CD4-positive, alpha-beta T cell treated with Interleukin-12 subunit alpha and Interleukin-12 subunit beta, for 1 hour (primary cell): ENCODE measurements around the gene TRMU.
A peak's percentile ranks its signal among the peaks of the same experiment; 100 is the strongest.

Experiments
- DNase-seq: peaks from one replicate; pipeline ENCODE4 v3.0.0-alpha.2; 2020

The TRMU gene, protein sequence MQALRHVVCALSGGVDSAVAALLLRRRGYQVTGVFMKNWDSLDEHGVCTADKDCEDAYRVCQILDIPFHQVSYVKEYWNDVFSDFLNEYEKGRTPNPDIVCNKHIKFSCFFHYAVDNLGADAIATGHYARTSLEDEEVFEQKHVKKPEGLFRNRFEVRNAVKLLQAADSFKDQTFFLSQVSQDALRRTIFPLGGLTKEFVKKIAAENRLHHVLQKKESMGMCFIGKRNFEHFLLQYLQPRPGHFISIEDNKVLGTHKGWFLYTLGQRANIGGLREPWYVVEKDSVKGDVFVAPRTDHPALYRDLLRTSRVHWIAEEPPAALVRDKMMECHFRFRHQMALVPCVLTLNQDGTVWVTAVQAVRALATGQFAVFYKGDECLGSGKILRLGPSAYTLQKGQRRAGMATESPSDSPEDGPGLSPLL

DNA sequence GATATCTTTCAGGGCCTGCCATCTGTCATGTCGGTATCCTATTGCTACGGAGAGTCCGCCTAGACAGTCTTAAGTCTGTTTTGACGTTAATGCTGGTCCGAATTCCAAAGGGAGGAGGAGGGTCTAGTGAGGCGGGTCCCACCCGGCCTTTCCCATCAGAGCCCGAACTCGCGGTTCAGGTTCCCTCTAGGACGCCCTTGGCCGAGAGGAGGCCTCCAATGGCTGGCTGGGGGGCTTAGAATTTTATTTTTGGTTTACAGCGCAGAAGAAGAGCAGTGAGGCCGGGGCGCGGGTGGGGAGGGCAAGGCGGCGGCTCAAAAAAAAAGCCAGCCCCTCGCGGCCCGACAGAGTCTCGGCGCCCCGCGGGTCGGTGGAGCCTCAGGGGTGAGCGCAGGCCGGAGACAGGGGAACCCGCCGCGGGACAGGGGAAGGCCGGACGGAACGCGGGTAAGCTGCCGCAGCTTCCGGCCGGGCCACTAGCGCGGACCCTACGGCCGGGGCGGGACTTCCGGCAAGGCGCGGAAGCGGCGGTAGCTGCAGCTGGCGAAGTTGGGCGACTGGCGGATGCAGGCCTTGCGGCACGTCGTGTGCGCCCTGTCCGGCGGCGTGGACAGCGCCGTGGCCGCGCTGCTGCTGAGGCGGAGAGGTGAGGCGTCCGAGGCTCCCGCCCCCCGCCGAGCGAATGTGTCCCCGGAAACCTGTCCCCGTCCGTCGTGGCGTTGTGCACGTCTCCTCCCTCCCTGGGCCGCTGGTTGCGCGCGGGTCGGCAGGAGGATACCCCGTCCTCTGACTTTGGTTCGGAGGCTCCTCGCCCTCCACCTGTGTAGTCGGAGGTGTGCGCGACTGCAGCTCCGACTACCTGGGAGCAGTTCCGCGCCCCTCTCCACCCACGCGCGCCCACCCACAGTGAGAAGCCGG lies at the start of gene TRMU:
TSS of gene TRMU (plus strand) at position 514 of the 918 bp plus-strand sequence. CDS start at position 565, 51 bp downstream.
- DNase-seq = peak; percentile 78

DNA sequence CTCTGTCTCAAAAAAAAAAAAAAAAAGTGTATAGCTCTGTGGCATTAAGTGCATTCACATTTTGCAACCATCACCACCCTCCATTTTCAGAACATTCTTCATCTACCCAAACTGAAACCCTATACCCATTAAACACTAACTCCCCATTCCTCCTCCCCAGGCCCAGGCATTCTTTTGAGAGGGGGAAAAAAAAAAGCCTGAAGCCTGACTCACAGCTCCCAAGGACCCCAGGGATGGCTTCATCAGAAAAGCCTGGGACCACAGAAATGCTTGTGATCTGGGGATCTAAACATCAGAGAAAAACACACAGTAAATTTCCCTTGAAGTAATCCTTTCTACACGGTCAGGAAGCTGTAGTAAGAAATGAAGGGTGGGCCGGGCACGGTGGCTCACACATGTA lies 49.5 kb upstream of the TRMU start:
- DNase-seq = no peak

DNA sequence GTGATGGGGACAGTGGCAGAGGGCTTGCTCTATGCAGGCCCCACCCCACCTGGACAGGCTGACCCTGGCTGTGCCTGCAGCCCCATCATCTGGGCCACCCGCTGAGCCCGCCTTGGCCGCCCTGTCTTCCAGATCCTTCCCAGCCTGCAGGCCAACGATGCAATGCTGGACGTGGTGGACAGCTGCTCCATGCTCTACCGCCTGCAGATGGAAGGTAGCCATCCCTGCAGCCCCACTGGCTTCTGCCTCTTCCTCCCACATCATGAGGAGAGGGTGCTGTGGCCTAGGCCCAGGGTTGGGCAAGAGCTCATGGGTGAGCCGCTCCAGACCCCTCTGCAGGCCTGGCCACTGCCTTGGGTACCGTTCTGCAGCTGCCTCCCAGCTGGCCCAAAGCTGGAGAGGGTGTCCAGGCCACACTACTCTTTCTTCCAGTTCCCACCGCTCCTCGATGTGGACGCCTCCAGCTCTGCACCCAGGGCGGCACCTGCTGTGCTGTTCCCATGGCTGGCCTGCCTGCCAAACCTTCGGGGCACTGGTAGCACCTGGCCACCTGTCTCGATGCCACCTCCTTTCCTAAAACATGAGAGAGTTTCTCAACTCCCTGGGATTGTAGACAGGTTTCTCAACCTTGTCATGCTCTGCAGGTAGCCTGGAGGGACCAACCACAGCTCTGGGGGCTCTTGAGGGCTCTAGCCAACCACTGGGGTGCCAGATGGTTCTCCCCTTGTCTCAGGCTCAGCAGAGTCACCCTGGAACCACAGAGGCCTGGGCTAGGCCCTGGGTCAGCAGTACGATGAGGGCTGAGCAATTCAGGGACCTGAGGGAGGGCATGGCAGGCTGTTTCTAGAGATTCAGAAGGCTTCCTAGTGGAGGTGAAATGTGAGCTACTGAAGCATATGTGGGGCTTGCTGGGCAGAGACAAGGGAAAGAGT lies 48.3 kb upstream of the TRMU start:
- no peak for DNase-seq

DNA sequence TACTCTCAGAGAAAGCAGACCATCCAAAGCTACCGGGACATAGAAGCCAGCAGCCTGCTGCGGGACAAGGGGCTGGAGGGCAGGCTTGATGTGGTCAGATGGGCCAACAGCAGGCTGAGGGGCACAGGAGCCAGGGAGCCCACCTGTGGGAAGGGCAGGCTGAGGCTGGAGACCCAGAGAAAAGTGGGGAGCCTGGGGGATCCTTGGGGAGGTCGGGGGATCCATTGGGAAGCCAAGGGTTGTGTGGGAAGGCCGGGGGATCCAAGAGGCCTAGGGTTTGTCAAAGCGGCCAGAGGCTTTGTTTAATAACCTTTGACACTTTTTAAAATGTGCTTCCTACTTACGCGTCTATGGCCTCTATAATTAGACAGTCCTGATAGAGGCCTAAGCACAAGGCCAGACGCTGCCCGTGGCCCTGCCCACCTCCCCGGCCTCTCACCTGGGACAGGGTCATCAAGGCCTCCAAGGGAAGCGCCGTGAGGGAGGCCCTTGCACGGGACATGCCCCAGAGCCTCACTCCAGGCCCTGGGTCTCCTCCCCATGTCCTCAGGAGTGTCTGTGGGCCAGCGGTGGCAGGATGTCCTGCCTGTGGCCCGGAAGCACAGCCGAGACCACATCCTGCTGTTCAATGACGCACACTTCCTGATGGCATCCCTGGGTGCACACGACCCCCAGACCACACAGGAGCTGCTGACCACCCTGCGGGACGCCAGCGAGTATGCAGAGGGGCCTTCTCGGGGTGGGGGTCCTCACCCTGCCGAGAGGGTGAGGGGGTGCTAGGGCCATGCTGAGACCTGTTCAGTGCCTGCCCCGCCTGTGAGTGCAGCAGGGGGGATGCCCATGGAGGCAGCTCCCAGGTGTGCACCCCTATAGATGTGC lies 47.4 kb upstream of the TRMU start:
- peak; percentile 52 for DNase-seq

DNA sequence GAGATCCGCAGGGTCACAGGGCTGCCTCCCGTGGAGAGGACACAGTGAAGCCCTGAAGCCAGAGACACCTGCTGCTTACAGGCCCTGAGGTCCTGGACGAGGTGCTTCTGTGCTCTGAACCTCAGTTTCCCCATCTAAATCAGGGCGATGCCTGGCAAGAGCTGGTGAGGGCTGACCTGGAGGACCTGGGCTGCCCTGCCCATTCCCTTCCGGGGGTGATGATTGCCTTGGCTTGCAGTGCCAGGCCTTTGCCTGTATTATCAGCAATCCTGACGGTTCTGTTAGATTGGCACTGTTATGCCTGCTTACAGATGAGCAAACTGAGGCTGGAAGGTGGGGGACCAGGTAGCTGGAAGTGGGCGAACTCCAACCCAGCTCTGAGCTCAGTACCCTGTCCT lies 46.7 kb upstream of the TRMU start:
- no peak for DNase-seq

DNA sequence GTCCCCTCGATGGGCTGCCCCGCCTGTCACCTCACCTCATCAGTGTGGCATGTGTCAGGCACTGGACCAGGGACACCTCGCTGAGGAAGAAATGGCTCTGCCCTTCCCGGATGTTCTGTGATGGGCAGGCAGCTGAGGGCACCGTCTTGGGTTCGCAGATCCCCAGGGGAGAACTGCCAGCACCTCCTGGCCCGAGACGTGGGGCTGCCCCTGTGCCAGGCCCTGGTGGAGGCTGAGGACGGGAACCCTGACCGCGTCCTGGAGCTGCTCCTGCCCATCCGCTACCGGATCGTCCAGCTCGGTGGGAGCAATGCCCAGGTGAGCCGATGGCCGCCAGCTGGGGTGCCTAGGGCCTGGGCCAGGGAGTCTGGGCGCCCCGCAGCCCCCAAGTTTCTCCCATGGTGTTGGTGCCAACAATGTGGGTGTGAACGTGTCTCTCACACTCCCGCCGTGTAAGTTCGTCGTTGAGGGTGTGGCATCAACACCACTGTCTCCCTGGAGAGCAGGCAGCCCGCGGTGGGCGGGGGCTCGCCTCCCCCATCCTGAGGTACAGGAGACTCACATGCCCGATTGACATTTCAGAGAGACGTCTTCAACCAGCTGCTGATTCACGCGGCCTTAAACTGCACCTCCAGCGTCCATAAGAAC lies 46.1 kb upstream of the TRMU start:
- peak; percentile 62 for DNase-seq

DNA sequence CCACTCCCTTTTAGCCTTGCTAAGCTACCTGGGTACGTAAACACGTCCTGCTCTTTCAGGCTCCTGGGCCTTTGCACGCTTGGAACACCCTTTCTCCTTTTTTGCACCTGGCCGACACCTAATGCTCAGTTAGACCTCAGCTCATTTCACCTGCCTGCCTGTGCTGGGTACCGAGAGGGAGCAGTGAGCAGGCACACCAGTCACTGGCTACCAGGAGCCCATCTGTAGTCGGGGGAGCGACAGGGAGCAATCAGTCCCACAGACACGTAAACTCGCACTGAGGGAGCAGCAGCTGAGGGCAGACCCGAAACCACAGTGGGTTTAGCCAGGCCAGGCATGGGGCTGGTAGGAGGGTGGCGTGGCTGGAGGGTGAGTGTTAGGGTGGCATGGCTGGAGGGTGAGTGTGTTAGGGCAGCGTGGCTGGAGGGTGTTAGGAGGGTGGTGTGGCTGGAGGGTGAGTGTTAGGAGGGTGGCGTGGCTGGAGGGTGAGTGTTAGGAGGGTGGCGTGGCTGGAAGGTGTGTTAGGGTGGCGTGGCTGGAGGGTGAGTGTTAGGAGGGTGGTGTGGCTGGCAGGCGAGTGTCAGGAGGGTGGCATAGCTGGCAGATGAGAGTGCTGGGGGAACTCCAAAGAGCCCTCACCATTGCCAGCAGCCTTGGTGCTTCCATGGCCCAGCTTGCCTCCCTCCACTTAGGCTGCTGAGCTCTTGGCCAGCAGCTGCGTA lies 45.2 kb upstream of the TRMU start:
- peak; percentile 20 for DNase-seq

DNA sequence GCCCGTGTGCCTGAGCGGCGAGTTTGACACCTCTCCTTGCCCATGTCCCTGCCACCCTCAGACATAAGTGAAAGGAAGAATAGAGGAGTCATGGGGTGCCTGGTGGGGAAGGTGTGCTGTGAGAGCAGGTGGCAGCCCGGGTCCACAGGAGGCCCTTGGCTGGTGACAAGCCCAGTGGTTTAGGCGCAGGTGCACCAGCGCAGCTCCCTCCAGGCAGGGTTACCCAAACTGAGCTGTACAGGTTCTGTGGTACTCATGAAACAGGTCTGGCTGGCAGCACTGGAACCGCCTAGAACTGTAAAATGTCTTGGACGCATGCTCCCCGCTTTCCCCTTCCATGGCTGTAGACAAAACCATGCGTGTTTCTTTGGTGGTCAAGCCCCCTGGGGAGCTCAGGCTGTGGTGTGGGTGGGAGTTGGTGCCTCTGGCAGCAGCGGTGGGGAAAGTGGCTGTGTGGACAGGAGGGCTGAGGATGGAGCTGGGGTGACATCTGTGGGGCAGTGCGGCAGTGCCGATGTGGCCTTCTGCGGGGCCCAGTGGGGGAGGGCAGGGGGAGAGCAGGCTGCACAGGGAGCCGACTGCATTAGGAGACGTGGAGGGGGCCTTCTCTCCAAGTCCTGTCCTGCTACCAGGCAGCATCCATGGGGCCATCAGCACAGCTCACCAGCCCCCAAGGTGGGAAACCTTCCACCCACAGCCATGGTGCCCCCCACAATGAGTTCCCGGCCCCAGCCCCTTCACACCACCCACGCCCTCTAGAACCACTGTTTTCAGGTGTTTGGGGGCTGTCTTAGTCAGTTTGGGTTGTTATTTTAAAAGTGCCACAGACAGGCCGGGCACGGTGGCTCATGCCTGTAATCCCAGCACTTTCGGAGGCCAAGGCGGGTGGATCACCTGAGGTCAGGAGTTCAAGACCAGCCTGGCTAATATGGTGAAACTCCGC lies 44.4 kb upstream of the TRMU start:
- DNase-seq = no peak

DNA sequence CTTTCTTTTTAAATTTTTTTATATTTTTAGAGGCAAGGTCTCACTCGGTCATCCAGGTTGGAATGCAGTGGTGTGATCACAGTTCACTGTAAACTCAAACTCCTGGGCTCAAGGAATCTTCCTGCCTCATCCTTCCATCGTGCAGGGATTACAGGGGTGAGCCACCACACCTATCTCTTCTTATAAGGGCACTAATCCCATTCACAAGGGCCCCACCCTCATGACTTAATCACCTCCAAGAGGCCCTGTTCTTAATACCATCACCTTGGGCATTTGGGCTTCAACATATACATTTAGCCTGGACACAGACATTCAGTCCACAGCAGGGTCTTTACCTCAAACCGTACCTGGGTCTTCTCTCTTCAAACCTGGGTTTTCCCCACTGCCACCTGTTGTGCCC lies 43.3 kb upstream of the TRMU start:
- no peak for DNase-seq

DNA sequence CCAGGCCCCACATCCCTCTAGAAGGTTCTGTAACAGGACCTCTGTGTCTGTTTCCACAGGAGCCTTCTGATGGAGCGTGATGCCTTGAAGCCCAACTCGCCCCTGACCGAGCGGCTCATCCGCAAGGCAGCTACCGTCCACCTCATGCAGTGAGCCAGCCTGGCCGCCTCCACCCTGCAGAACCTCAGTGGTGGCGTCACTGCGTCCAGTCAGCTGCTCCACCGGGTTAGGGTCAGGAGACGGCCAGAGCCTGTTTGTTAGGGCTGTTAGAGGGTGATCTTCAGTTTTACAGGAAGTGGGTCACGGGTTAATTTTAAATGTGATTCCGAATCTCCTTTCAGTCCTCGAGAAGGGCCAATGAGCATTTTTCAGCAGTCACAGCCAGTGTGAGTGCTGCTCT lies 42.8 kb upstream of the TRMU start:
- DNase-seq = no peak

DNA sequence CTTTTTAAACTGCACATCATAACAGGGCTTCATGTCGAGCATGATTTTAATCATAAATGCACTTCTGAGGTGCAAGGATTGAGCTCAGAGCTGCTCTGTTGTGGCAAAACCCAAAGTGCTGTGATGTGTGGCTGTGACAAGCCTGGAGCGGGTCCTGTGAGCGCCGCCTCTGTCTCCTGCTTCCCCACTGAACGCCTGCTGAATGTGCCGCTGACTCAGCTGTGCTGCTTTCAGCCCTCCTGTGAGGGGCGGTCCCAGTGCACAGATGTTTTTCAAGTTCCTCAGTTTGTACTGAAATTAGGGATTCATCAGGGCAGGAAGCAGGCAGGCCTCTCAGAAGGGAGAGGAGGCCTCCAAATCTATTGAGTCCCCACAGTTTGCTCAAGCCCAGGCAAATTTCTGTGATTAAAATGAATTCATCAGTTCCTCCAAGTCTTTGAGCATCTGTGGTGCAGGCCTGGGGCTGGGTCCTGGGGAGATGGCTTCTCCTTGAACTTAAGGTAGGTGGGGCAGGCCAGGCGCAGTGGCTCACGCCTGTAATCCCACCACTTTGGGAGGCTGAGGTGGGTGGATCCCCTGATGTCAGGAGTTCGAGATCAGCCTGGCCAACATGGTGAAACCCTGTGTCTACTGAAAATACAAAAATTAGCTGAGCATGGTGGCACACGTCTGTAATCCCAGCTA lies 41.8 kb upstream of the TRMU start:
- no peak for DNase-seq

DNA sequence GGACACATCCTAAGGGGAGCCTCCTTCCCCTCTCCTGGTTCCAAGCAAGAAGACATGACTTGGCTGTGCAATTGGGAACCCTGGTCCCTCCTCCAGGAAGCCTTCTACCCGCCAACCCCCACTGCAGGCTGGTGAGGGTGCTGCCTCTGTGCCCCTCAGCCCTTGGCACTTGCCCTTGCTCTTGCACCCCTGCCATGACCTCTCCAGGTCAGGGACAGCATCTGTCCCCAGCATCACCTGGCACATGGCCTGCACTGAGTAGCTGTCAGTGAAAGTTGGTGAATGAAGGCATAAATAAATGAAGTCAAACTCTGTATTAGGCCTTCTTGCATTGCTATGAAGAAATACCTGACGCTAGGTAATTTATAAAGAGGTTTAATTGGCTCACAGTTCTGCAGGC lies 40.7 kb upstream of the TRMU start:
- no peak for DNase-seq

DNA sequence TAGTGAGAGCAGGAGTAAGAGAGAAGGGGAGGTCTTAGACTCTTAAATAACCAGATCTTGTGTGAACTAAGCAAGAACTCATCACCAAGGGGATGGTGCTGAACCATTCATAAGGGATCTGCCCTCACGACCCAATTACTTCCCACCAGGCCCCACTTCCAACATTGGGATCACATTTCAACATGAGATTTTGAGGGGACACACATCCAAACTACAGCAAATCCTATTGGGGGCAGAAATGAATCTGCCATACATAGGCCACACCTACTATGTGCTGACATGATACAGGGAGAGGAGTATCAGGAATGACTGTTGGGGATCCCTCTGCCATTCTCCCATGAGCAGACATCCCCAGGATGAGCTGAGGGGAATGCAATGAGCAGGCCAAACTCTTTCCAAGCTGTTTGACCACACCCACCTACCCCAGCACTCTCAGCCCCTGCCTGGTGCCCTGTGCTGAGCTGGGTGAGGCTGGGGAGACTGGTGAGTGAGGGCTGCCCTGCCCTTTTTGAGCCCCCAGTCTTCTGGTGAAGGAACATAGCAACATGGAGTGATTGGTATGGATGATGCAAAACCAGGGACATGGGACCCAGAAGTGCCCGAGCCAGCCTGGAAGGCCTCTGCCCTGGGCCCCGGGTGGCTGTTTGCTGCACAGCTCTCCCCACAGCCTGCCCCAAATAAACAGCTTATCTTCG lies 40.1 kb upstream of the TRMU start:
- no peak for DNase-seq

DNA sequence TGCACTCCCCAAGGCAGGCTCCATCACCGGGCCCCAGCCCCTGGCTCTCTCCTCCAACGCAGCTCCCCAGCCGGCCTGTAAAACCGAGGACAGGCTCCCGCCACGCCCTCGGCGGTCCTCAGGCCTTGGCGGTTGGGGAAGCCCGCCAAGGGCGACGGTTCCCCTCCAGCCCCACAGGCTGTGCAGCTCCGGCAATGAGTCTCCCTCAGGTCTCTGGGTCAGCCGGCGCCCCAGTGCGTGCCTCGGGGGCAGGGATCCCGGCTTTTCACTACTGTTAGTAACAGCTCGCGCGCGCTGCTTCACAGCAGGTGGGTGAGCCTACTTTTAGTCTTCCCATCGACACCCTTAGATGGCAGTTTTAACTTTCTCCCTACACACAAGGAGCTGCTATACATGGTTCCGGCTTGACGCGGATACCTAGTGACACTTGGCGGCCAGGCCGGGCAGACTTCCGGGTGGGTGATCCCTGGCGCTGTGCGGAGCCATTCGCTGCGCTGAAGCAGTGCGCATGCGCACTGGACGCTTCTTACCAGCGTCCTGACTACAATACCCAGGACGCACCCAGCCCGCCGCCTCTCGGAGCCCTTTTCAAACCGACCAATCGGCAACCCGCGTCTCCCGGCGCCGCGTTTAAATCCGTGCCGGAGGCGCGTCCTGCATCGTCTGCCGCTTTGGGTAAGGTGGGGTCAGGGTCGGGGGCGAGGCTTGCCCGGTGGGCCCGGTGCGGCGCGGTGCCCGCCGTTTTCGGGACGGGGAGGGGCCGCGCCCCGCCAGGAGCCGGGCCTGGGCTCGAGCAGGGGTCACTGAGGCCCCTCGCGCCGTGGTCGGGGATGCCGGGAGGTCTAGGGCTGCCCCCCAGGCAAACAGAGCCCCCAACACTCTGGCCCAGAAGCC lies 39.0 kb upstream of the TRMU start, which contains the start of gene GTSE1:
TSS of gene GTSE1 (plus strand) at position 614 of the 894 bp plus-strand sequence. CDS start 531 bp downstream, outside the sequence.
- DNase-seq = peak; percentile 98

DNA sequence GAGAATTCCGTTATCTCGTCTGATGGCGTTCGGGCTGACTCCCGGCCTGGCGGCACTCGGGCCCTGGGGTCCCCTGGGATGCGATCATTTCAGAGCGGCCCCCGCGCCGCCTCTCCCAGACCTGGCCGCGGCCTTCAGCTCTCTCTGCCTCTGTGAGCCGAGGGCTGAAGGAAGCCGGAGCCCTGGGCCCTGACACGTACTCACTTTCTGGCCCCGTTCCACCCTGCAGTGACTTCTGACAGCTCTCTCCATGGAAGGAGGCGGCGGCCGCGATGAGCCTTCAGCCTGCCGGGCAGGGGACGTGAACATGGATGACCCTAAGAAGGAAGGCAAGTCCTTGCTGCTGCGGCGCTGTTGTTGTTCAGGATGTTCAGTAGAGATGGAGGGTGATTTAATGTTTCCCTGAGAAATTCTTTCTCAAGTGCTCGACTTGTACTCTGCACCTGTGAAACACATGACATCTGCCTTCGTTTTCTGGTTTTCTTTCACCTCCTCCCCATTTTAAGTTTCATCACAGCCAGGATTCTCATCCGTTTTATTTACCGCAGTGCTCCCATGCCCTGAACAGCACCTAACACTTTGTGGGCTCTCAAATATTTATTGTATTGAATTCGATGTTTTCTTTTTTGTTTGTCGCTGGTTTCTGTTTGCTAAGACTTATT lies 38.2 kb upstream of the TRMU start:
- DNase-seq = no peak

DNA sequence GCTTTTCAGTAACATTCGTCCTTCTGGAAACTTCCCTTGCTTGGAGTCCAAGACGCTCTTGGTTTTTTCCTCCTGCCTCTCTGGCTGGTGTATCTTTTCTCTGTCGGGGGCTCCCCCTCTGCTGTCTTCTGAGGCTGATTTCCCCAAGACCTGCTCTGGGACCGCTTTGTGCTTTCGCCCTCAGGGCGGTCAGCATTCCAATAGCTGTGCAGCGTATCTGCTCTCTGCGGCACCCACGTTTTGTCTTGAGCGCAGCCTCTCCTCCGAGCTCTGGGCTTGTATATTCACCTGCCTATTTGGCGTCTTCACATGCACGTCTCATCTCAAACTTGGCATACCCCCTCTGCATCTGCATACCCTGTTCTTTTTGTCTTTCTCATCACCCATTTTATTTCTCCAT lies 36.4 kb upstream of the TRMU start:
- DNase-seq = no peak
